T-helper 2 cell treated with Interferon-gamma antibody and Interleukin-4, amounts not matched to agents 100 ng/mL and 5 ng/mL, for 36 hours (primary cell): ENCODE results near the gene TMEM270. TPM values are rescaled to one million over a fixed set of nuclear protein-coding genes. Genes with fewer than 3 reads are reported as not detected.
"Not testable (repeated sequence)": the region's sequence is repeated elsewhere in the genome, so short reads cannot be mapped to it uniquely, and the experiment has no call there.

Experiments
- intact Hi-C: fragments of 100-400 bp; cut with micrococcal nuclease; formaldehyde crosslinking; loops from one replicate; pipeline ENCODE4 v1.15.1; 2023
- total RNA-seq: library from RNA; stranded (reverse); gene quantifications from 2 replicates; pipeline ENCODE4 v1.2.3, GENCODE V29; 2022

TMEM270 gene
- not detected in 2 replicates for total RNA-seq

GRCh38 chr7:73860859-73861258 lies at the start of gene TMEM270:
Gene TMEM270, plus strand, starts transcription at chr7:73861159. Its CDS starts 36 bp downstream, at chr7:73861195.
- intact Hi-C loops, result no loop called here

- intact Hi-C loops, result loop anchor here (1.0 kb wide), 1 partner anchor 44 kb away; no protein-coding TSS in a partner anchor
Measured at GRCh38 chr7:73811760-73812168, 49.2 kb upstream of the TMEM270 start.

GRCh38 chr7:73812996-73813395 lies 48.0 kb upstream of the TMEM270 start:
- intact Hi-C loops, result no loop called here

- intact Hi-C loops, result no loop called here
Measured at GRCh38 chr7:73815436-73815835, 45.5 kb upstream of the TMEM270 start.

GRCh38 chr7:73817121-73817520 lies 43.8 kb upstream of the TMEM270 start:
- intact Hi-C loops, result no loop called here

GRCh38 chr7:73820013-73820412 lies 40.9 kb upstream of the TMEM270 start:
- intact Hi-C loops, result no loop called here

GRCh38 chr7:73821597-73822285 lies 39.2 kb upstream of the TMEM270 start:
- intact Hi-C loops, result not testable (repeated sequence)

- intact Hi-C loops, result no loop called here
Measured at GRCh38 chr7:73822319-73823173, 38.4 kb upstream of the TMEM270 start.

- intact Hi-C loops, result no loop called here
Measured at GRCh38 chr7:73823257-73823656, 37.7 kb upstream of the TMEM270 start.

GRCh38 chr7:73823873-73824592 lies 36.9 kb upstream of the TMEM270 start:
- intact Hi-C loops, result no loop called here

- intact Hi-C loops, result no loop called here
Measured at GRCh38 chr7:73824986-73825385, 36.0 kb upstream of the TMEM270 start.

- intact Hi-C loops, result loop anchor here (2.0 kb wide), 1 partner anchor 27 kb away; no protein-coding TSS in a partner anchor
Measured at GRCh38 chr7:73827567-73828106, 33.3 kb upstream of the TMEM270 start.

GRCh38 chr7:73828107-73828803 lies 32.7 kb upstream of the TMEM270 start:
- intact Hi-C loops, result no loop called here

- intact Hi-C loops, result no loop called here
Measured at GRCh38 chr7:73828972-73829371, 32.0 kb upstream of the TMEM270 start.

- intact Hi-C loops, result no loop called here
Measured at GRCh38 chr7:73829505-73829904, 31.5 kb upstream of the TMEM270 start.

- intact Hi-C loops, result no loop called here
Measured at GRCh38 chr7:73829921-73830680, 30.9 kb upstream of the TMEM270 start.

- intact Hi-C loops, result no loop called here
Measured at GRCh38 chr7:73830681-73831583, 30.0 kb upstream of the TMEM270 start, which contains the start of gene CLDN4. Gene CLDN4, plus strand, starts transcription at chr7:73830996. Its CDS starts 206 bp downstream, at chr7:73831202.

GRCh38 chr7:73831584-73831833 lies 29.4 kb upstream of the TMEM270 start:
- intact Hi-C loops, result no loop called here
